GM21737 (cell line): ENCODE measurements around the gene DVL2.
A peak's percentile ranks its signal among the peaks of the same experiment; 100 is the strongest.
"Not testable (repeated sequence)": the region's sequence is repeated elsewhere in the genome, so short reads cannot be mapped to it uniquely, and the experiment has no call there.

ENCODE experiments used
- ATAC-seq: cut with Tn5 transposase; IDR thresholded peaks from one replicate; pipeline ENCODE4 v1.9.1; 2021; ENCODE audit warnings: mild to moderate bottlenecking, moderate library complexity; ENCODE audit not compliant: unreplicated experiment

Gene DVL2

DNA sequence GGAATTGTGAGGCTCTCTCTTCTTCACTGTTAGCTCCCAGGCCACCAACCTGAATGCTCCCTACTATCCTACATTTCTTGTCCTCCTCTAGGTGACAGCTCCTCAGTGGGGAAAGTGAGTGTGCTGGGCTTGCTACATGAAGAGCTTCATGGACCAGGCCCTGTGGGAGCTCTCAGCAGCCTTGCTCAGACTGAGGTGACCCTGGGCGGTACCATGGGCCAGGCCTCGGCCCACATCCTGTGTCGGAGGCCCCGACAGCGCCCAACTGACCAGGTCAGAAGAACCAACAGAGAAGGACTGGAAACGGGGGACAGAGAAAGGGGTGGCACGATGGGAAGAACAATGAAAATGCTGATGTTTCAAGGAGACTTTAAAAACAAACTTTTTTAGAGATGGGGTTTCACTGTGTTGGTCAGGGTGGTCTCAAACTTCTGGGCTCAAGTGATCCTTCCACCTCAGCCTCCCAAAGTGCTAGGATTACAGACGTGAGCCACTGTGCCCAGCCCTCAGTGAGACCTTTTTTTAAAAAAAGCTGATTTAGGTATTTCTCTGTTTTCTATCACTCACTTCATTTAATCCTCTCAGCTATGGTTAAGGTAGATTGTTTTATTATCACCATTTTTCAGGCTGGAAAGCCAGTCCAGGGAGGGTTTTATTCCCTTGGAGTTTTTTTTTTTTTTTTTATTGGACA, 22.6 kb upstream of the DVL2 start:
- no peak for ATAC-seq

- no peak for ATAC-seq
These were observed 20.2 kb upstream of the DVL2 start for GRCh38 chr17:7254511-7254910.

DNA sequence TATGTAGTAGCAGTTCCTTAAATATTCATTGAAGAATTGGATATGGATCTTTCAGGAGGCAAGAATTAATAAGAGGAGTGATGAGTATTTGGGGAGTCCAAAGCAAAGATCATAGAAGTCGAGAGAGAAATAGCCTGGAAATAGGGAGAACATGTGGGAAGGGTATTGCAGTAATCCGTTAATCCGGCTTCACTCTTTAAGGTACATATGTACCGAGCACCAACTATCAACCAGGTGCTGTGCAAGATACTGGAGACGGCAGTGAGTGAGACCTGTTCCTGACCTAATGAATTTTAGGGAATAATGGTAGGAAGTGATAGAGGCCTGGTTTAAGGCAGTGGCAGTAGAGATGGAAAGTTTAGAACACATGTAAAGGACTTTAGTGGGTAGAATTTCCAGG, 18.8 kb upstream of the DVL2 start:
- ATAC-seq = no peak

- peak; percentile 41 for ATAC-seq
These were observed 18.1 kb upstream of the DVL2 start, which contains the start of gene ELP5 for GRCh38 chr17:7252176-7253043. Gene ELP5, plus strand, starts transcription at chr17:7252215. Its CDS starts 336 bp downstream, at chr17:7252551.

GRCh38 chr17:7251661-7252175, 17.4 kb upstream of the DVL2 start, which contains the start of gene CTDNEP1:
Gene CTDNEP1, minus strand, starts transcription at chr17:7251734. Its CDS starts 438 bp downstream, at chr17:7251296.
- ATAC-seq = peak; percentile 76

DNA sequence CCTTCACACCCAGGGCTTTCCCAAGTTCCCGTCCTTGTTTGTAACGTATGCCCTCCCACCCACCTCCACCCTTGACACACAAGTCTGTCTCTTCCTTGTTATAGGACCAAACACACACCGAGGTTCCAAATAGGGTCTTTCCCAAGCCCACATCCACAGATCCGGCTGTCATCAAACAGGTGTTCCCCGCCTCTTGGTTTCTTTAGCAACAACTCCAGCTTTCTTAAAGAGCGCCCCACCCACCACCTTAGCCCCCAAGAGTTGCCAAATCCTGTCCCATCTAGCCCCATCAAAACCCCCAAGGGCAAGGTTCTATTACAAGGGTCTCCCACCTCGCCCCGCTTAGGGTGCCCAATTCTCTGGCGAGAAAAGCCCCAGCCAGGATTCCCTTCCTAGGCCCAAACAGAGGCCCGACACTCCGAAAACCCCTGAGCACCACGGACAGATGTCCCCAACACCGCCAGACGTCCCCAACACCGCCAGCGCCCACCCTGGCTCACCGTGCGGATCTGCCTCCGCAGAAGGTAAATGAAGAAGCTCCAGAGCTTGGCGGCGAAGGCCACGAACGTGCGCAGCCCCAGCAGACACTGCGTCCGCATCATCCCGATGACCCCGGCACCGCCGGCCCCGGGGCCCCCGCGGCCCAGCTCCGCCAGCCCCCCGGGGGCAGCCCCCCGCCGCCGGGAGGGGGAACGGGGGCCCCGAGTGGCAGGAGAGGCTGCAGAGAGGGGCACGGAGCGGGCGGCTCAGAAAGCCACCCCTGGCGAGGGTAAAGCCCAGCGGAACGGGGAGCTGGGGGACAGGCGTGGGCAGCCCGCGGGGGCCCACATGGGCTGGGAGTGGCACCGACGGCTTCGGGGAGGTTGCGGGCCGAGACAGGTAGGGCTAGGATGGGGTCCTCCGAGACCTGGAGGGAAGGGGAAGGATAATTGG, 16.6 kb upstream of the DVL2 start:
- peak; percentile 3 for ATAC-seq

GRCh38 chr17:7249830-7250229, 15.5 kb upstream of the DVL2 start:
- no peak for ATAC-seq

- ATAC-seq = no peak
These were observed 14.9 kb upstream of the DVL2 start for GRCh38 chr17:7249214-7249613.

DNA sequence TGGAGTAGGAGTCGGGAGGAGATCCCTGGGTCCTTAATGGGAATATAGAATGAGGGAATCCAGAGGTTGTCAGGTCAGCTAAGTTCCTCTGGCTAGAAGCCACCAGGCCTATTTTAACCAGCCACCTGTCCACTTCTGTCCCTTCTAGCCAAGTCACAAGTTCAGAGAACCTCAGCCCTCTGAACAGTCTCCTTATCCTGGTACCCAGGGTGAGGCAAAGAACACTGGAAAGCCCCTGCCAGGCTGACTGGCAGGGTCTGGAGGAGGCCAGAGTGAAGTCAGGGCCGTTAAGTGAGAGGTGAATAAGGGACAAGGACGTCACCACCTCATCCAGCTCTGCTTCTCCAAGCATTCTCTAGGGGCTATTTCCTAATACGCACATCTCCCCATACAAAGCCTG, 14.5 kb upstream of the DVL2 start:
- ATAC-seq = no peak

DNA sequence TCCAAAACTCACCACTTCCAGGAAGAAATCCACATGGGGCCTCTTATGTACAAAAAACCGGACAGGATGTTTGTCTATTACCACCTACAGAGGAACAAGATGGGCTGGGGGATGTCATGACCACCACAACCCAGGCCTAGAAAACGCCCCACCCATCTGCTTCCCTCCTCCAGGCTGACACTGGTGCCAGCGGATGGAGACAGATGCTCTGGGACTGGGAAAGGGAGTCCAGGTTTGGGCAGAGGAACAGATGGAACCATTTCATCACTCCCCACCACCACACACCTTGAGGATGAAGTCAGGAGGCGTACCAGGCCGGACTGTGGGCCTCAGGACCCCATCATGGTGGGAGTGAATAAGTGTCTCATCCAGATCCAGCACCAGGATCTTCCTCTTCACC, 12.5 kb upstream of the DVL2 start:
- ATAC-seq = no peak

- ATAC-seq = not testable (repeated sequence)
These were observed 9.5 kb upstream of the DVL2 start for GRCh38 chr17:7243838-7244237.

- no peak for ATAC-seq
These were observed 9.1 kb upstream of the DVL2 start for GRCh38 chr17:7243453-7243729.

DNA sequence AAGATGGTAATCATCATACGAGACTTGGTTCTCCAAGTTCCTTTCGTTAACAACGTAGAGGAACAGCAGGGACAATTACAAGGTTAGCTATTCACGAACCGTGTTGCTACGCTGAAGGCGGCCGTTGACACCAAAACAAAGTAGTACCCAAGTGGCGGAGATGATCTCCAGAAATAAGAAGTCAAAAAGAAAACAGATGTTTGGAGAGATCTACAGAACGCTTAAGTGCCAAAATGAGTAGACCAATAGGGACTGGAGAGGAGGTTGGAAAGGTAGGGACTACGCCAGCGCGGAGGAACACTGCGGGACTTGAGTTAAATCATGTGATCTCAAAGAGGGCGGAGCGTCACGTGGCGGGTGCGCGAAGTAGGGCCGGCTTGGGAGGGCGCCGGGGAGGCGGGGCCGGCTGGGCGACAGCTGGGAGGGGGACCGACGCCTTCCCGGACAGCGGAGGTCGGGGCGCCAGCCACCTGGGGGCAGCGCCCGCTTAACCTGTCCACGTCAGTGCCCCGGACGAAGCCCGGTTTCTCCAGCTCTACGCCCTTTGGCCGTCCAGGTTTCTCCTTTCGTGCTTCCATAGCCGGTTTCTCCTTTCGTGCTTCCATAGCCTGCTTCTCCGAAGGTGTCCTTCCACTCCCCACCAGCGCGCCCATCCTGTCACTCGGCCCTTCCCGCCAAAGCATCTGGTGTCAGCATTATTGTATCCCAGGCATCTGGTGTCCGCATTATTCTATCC, 8.6 kb upstream of the DVL2 start:
- ATAC-seq = peak; percentile 35

GRCh38 chr17:7241783-7242716, 7.7 kb upstream of the DVL2 start, which contains the start of gene GABARAP:
Gene GABARAP, minus strand, starts transcription at chr17:7242449. Its CDS starts 119 bp downstream, at chr17:7242330.
- ATAC-seq = peak; percentile 25

- ATAC-seq = no peak
These were observed 6.9 kb upstream of the DVL2 start for GRCh38 chr17:7241090-7241733.

GRCh38 chr17:7240375-7240774, 6.1 kb upstream of the DVL2 start:
- ATAC-seq = no peak

DNA sequence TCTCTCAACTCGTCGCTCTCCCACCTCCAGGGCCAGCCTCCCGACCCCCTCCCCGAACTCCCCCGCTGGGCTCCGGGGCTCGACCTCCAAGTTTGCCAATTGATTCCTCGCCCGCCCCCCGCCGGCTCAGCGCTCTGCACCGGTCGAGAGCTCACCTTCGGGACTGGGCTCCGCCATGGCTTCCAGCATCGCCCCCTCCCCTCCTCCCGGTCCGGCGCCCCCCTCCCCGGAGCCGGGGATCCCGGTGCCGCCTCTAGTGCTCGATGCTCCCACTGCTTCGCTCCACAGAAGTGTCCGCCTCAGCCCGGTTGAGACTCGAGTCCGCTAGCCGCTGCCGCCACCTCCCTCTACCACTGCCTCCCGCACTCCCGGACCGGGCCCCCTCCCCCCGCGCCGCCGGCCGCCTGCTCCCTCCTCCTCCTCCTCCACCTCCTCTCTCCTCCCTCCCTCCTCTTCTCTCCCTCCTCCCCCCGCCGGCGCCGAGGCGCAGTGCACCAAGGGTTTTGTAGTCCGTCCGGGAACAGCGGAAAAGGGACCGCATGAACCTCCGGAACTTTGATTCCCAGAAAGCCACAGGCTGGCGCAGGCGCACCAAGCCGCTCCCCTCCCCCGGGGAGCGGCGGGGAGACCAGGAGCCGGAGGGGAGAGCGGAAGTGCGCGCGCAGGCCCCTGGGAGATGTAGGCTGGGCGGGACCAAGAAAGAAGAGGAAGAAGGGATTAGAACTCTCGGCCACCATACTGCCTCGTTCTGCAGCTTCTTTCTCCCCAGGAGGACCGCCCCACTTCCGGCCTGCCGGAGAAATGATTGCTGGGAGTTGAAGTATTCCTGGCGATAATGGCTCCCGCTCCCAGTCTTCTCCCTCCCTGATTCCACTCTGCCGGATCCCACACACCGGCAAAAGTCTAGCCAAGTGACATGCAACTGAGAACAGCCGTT, 5.0 kb upstream of the DVL2 start, which contains the start of gene PHF23:
PHF23 (minus strand) TSS at position 367 of the 937 bp plus-strand sequence; CDS start at position 189, 178 bp downstream.
- ATAC-seq = peak; percentile 35
